HEK293T (cell line): ENCODE results near the gene NRG3.

Source experiments
- BHLHE40 ChIP-seq: fragments of 450-650 bp; IDR thresholded peaks from 2 replicates; pipeline ENCODE4 v1.6.1; 2016; ENCODE audit warnings: mild to moderate bottlenecking, moderate library complexity, borderline replicate concordance
- ELF4 ChIP-seq: fragments of 450-650 bp; IDR thresholded peaks from 2 replicates; pipeline ENCODE4 v1.6.1; 2017; ENCODE audit warnings: antibody characterized with exemption
- FOXA1 ChIP-seq: fragments of 450-650 bp; IDR thresholded peaks from 2 replicates; pipeline ENCODE4 v1.6.1; 2016; ENCODE audit warnings: mild to moderate bottlenecking
- FOXK2 ChIP-seq: fragments of 450-650 bp; IDR thresholded peaks from 2 replicates; pipeline ENCODE4 v1.6.1; 2016; ENCODE audit warnings: mild to moderate bottlenecking
- HDGF ChIP-seq: fragments of 450-650 bp; IDR thresholded peaks from 2 replicates; pipeline ENCODE4 v1.6.1; 2017; ENCODE audit warnings: antibody characterized with exemption, borderline replicate concordance
- PKNOX1 ChIP-seq: fragments of 450-650 bp; IDR thresholded peaks from 2 replicates; pipeline ENCODE4 v1.6.1; 2016
- SP1 ChIP-seq: fragments of 450-650 bp; IDR thresholded peaks from 2 replicates; pipeline ENCODE4 v1.6.1; 2017
- SUZ12 ChIP-seq: fragments of 450-650 bp; IDR thresholded peaks from 2 replicates; pipeline ENCODE4 v1.6.1; 2016; ENCODE audit warnings: mild to moderate bottlenecking

GRCh38 chr10:82452676-82453075 is 577.7 kb downstream of the NRG3 start:
- TF ChIP-seq PKNOX1 (no peak), ELF4 (no peak), BHLHE40 (no peak), SP1 (no peak), FOXA1 (no peak), HDGF (no peak), FOXK2 (no peak), SUZ12 (no peak)
